Endothelial cell of umbilical vein (primary cell): ENCODE data around the gene LHX1. TPM values are rescaled to one million over a fixed set of nuclear protein-coding genes. Genes with fewer than 3 reads are reported as not detected.

Experiments used
- BruUV-seq: library from RNA; stranded (reverse); fragments of 400-500 nt; replicated peaks from 2 replicates; lab custom pipeline; 2021; lab: Mats Ljungman, UMichigan
- CTCF ChIA-PET: fragments of 300-600, 350-600 bp; sonication (Branson Sonifier 250); formaldehyde crosslinking; loops from one replicate; lab custom pipeline; 2021; ENCODE audit warnings: antibody characterized with exemption, inconsistent platforms; lab: Charles Lee
- POLR2A ChIA-PET: fragments of 300-600, 350-600 bp; sonication (Branson Sonifier 250); formaldehyde crosslinking; loops from one replicate; lab custom pipeline; 2021; ENCODE audit warnings: antibody characterized with exemption, inconsistent platforms; lab: Charles Lee
- DNase-seq: peaks from one replicate; pipeline ENCODE4 v3.0.0-alpha.2; 2011; ENCODE audit warnings: low read depth, low spot score
- FAIRE-seq: peaks from 2 replicates; lab custom pipeline; 2011; peaks lifted over from hg19 to GRCh38; lab: Jason Lieb, UNC
- H2AFZ ChIP-seq: 2 replicates; pipeline ENCODE4 v1.6.0; 2012; ENCODE audit warnings: low read depth, low read length, control low read depth, inconsistent platforms
- H3K27ac ChIP-seq: 2 replicates; pipeline ENCODE4 v1.5.1; 2011; ENCODE audit warnings: low read depth, mild to moderate bottlenecking, control low read depth, low read length, moderate library complexity; ENCODE audit not compliant: insufficient read depth
- H3K27me3 ChIP-seq, 2 experiments: 2 replicates each; pipeline versions ENCODE4 v1.6.0 to v1.6.1; 2011; ENCODE audit warnings: low read length in 2 of 2, mixed read lengths in 1 of 2; ENCODE audit not compliant: control insufficient read depth in 2 of 2, insufficient read depth in 2 of 2
- H3K36me3 ChIP-seq, 2 experiments: 2 replicates in 1 of 2; 3 replicates in 1 of 2; pipeline ENCODE4 v1.5.1; 2011; ENCODE audit warnings: low read length in 2 of 2, mild to moderate bottlenecking in 1 of 2, moderate library complexity in 1 of 2; ENCODE audit not compliant: control insufficient read depth in 2 of 2, insufficient read depth in 2 of 2; ENCODE audit errors: extremely low read depth in 1 of 2
- H3K4me1 ChIP-seq: 3 replicates; pipeline ENCODE4 v1.5.1; 2011; ENCODE audit warnings: mild to moderate bottlenecking, low read length; ENCODE audit not compliant: control insufficient read depth, insufficient read depth; ENCODE audit errors: extremely low read depth
- H3K4me2 ChIP-seq: 2 replicates; pipeline ENCODE4 v1.6.1; 2011; ENCODE audit warnings: low read length, control low read depth, mixed read lengths; ENCODE audit not compliant: insufficient read depth
- H3K4me3 ChIP-seq, 3 experiments: fragments of 200-600 bp in 1 of 3; sonication (generic), shearing (Covaris generic) in 1 of 3; replicated peaks in 1 of 3; 2 replicates each; pipeline ENCODE4 v1.5.1; 2011 to 2016; ENCODE audit warnings: control low read depth in 3 of 3, low read length in 3 of 3, mild to moderate bottlenecking in 2 of 3, inconsistent platforms in 1 of 3, low read depth in 1 of 3, moderate library complexity in 1 of 3; ENCODE audit not compliant: insufficient read depth in 1 of 3
- H3K79me2 ChIP-seq: 2 replicates; pipeline ENCODE4 v1.6.0; 2012; ENCODE audit warnings: low read length, inconsistent platforms; ENCODE audit not compliant: control insufficient read depth, insufficient read depth
- H3K9ac ChIP-seq: replicated peaks from 2 replicates; pipeline ENCODE3; 2011; ENCODE audit warnings: low read length, control low read depth; ENCODE audit not compliant: insufficient read depth; ENCODE audit errors: extremely low read depth
- H3K9me1 ChIP-seq: replicated peaks from 3 replicates; pipeline ENCODE4 v1.6.0; 2011; ENCODE audit warnings: mild to moderate bottlenecking, low read length; ENCODE audit not compliant: control insufficient read depth, insufficient read depth; ENCODE audit errors: extremely low read depth
- H3K9me3 ChIP-seq: replicated peaks from 2 replicates; pipeline ENCODE4 v1.5.1; 2012; ENCODE audit warnings: low read length, inconsistent platforms; ENCODE audit not compliant: control insufficient read depth, insufficient read depth
- H4K20me1 ChIP-seq: replicated peaks from 2 replicates; pipeline ENCODE3; 2011; ENCODE audit warnings: mild to moderate bottlenecking, low read length; ENCODE audit not compliant: control insufficient read depth, insufficient read depth; ENCODE audit errors: extremely low read depth
- EZH2 ChIP-seq: IDR thresholded peaks from 2 replicates; pipeline ENCODE4 v1.6.1; 2012; ENCODE audit warnings: borderline replicate concordance, low read depth, mild to moderate bottlenecking, moderate library complexity, low read length, inconsistent platforms; ENCODE audit not compliant: severe bottlenecking
- FOS ChIP-seq: IDR thresholded peaks from 2 replicates; pipeline ENCODE4 v1.6.1; 2011; ENCODE audit warnings: mild to moderate bottlenecking, low read length, moderate library complexity, borderline replicate concordance; ENCODE audit not compliant: insufficient read depth
- GATA2 ChIP-seq: IDR thresholded peaks from 2 replicates; pipeline ENCODE4 v1.7.0; 2011; ENCODE audit warnings: low read depth, mild to moderate bottlenecking, moderate library complexity, mixed read lengths, low read length; ENCODE audit not compliant: insufficient read length, insufficient read depth
- JUN ChIP-seq: IDR thresholded peaks from 2 replicates; pipeline ENCODE4 v1.6.1; 2011; ENCODE audit warnings: borderline replicate concordance, low read depth; ENCODE audit not compliant: insufficient read length, insufficient read depth
- MYC ChIP-seq: IDR thresholded peaks from one replicate; pipeline ENCODE4 v1.6.1; 2011; ENCODE audit warnings: mild to moderate bottlenecking, low read depth, low read length
- POLR2A ChIP-seq: IDR thresholded peaks from 2 replicates; pipeline ENCODE4 v1.6.1; 2012; ENCODE audit warnings: low read depth, mild to moderate bottlenecking, control low read depth, low read length
- POLR2AphosphoS5 ChIP-seq: IDR thresholded peaks from 2 replicates; pipeline ENCODE4 v1.6.1; 2012; ENCODE audit warnings: low read depth, mild to moderate bottlenecking, control low read depth, low read length, moderate library complexity; ENCODE audit not compliant: insufficient read depth
- dilution Hi-C: fragments of 300-500 bp; cut with MboI; formaldehyde crosslinking; loops from one replicate; pipeline ENCODE4 v1.15.0; 2019; ENCODE audit warnings: low sequenced_read_pairs; ENCODE audit not compliant: extremely low pct_ligation_motif_present
- intact Hi-C: fragments of 100-400 bp; cut with micrococcal nuclease; formaldehyde crosslinking; loops from one replicate; pipeline ENCODE4 v1.10.0; 2022
- polyA plus RNA-seq, 4 experiments: library from polyadenylated mRNA; depleted of rRNA in 3 of 4; stranded (reverse) in 3 of 4; unstranded in 1 of 4; fragments of >200 nt; gene quantifications; 2 replicates each; pipeline versions ENCODE4 v1.2.1 to v1.2.3, GENCODE V29; 2011 to 2012; ENCODE audit warnings: missing spikeins in 1 of 4
- total RNA-seq: library from RNA; stranded (reverse); gene quantifications from 2 replicates; pipeline ENCODE4 v1.2.3, GENCODE V29; 2021
- TF ChIP-seq, protein P1 (sequence below), 2 donors: IDR thresholded peaks; 1 replicate in 1 of 2; 2 replicates in 1 of 2; pipeline ENCODE4 v1.5.1; 2011; ENCODE audit warnings: low read length in 2 of 2, mild to moderate bottlenecking in 2 of 2, moderate library complexity in 2 of 2, control low read depth in 1 of 2, inconsistent platforms in 1 of 2, low read depth in 1 of 2; ENCODE audit not compliant: insufficient read depth in 1 of 2; ENCODE audit errors: extremely low read depth in 1 of 2
- TF ChIP-seq, protein P2 (sequence below): IDR thresholded peaks from 2 replicates; pipeline ENCODE4 v1.6.1; 2011; ENCODE audit not compliant: insufficient read depth, insufficient read length

LHX1 gene
- total and polyA plus RNA-seq, 2 donors (not counting 3 experiments of a cell fraction or from before 2014, with no cell fraction given), result not detected

DNA sequence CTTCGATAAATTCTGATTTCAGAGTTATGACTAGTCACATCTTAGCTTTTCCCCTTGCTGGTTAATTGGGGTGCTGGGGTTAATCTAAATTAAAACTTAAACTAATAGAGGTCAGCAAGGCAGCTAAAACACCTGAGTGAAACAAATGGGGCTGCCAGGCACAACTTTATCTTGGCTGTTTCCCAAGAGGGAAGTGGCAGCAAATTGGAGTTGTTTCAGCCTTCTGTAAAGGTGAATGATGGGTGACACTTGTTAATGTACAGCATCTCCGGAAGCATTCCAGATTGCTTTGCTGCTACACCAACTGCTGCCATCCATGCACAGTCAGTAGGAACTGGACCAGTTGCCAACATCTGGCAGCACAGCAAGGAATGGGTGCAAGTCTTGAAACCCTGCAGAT is 55.4 kb downstream of the LHX1 start:
- no peaks in the 10 kb centered on the region for H4K20me1 ChIP-seq

More for the DNA sequence above, 55.4 kb downstream of the LHX1 start:
- no peaks in the 10 kb centered on the region for H3K9me1 ChIP-seq
- BruUV-seq, result no TSS peak
- H3K9me3 ChIP-seq, result no peaks in the 10 kb centered on the region
- no peak overlapping the region for H3K4me2 ChIP-seq
- intact Hi-C loops (no loop called here), dilution Hi-C loops (no loop called here)
- no peaks in the 10 kb centered on the region for H3K79me2 ChIP-seq
- CTCF ChIA-PET, result interaction anchor here (0.6 kb wide), 1 partner anchor 13 kb away, joined by 3 read pairs; no protein-coding TSS in a partner anchor
- no peaks in the 10 kb centered on the region for H3K4me1 ChIP-seq
- no peak overlapping the region for H3K4me3 ChIP-seq
- no peak overlapping the region for H3K27ac ChIP-seq
- POLR2A ChIA-PET, result no interaction called here
- no peak overlapping the region for H2AFZ ChIP-seq
- H3K9ac ChIP-seq, result no peak overlapping the region
- TF ChIP-seq, protein P1, sequence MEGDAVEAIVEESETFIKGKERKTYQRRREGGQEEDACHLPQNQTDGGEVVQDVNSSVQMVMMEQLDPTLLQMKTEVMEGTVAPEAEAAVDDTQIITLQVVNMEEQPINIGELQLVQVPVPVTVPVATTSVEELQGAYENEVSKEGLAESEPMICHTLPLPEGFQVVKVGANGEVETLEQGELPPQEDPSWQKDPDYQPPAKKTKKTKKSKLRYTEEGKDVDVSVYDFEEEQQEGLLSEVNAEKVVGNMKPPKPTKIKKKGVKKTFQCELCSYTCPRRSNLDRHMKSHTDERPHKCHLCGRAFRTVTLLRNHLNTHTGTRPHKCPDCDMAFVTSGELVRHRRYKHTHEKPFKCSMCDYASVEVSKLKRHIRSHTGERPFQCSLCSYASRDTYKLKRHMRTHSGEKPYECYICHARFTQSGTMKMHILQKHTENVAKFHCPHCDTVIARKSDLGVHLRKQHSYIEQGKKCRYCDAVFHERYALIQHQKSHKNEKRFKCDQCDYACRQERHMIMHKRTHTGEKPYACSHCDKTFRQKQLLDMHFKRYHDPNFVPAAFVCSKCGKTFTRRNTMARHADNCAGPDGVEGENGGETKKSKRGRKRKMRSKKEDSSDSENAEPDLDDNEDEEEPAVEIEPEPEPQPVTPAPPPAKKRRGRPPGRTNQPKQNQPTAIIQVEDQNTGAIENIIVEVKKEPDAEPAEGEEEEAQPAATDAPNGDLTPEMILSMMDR (IDR thresholded peaks at IDR 0.05; ENCODE audit: extremely low read depth in 1 of 2, insufficient read depth in 1 of 2, low read depth in 1 of 2, low read length in 2 of 2), result no peak
- TF ChIP-seq JUN (no peak), POLR2AphosphoS5 (no peak), FOS (no peak), GATA2 (no peak), EZH2 (no peak), MYC (no peak), POLR2A (no peak)
- TF ChIP-seq, protein P2, sequence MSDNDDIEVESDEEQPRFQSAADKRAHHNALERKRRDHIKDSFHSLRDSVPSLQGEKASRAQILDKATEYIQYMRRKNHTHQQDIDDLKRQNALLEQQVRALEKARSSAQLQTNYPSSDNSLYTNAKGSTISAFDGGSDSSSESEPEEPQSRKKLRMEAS, result no peak
- peaks cover 9 to 17% of the 10 kb centered on the region in 2 experiments for H3K36me3 ChIP-seq
- DNase-seq (no peak), FAIRE-seq (no peak)
- H3K27me3 ChIP-seq, result no peaks in the 10 kb centered on the region
